Muscle layer of colon (tissue), 2 donors: ENCODE results near the gene OSBPL3.

Source experiments
- H3K27ac ChIP-seq: one replicate; pipeline ENCODE4 v1.7.0; 2013; ENCODE audit warnings: low read depth, mild to moderate bottlenecking, low read length, moderate library complexity
- H3K27me3 ChIP-seq, 2 donors: one replicate each; pipeline ENCODE4 v1.7.0; 2013; ENCODE audit warnings: low read length in 2 of 2, mild to moderate bottlenecking in 2 of 2; ENCODE audit not compliant: insufficient read depth in 2 of 2, control insufficient read depth in 1 of 2
- H3K36me3 ChIP-seq: one replicate; pipeline ENCODE4 v1.7.0; 2013; ENCODE audit warnings: mild to moderate bottlenecking, low read length; ENCODE audit not compliant: insufficient read depth
- H3K4me1 ChIP-seq: one replicate; pipeline ENCODE4 v1.7.0; 2013; ENCODE audit warnings: mild to moderate bottlenecking, low read length; ENCODE audit not compliant: insufficient read depth
- H3K4me3 ChIP-seq, 2 donors: one replicate each; pipeline ENCODE4 v1.7.0; 2013; ENCODE audit warnings: low read length in 2 of 2, low read depth in 1 of 2, mild to moderate bottlenecking in 1 of 2, moderate library complexity in 1 of 2
- H3K9ac ChIP-seq: one replicate; pipeline ENCODE4 v1.7.0; 2013; ENCODE audit warnings: low read length
- H3K9me3 ChIP-seq: one replicate; pipeline ENCODE4 v1.7.0; 2013; ENCODE audit warnings: mild to moderate bottlenecking, low read length
- donor health status: abdominal sarcoma.
- donor health status: Adenocarcinoma of cecum.

OSBPL3 gene

DNA sequence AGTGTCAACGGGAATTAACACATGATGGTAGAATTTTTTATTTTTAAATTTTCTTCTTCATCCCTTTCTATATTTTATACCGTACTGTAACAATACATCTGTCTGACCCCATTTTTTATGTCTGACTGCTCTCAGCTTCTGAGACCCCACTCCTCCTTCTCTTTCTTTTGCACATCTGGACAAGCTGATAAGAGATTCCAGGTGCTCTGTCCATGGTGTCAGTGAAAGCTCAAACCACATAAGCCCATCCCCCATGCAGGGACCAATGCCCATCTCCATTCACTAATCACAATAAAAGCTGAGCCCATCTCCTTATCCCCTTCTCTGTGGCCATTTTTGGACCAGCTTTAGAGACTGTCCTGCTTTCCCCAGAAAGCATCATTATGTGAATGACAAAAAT is 231.5 kb downstream of the OSBPL3 start:
- Histone ChIP-seq H3K9ac (no peak overlapping the region), H3K9me3 (no peaks in the 10 kb centered on the region), H3K27me3 (no peaks in the 10 kb centered on the region), H3K27ac (no peak overlapping the region), H3K36me3 (no peaks in the 10 kb centered on the region), H3K4me3 (no peak overlapping the region), H3K4me1 (no peaks in the 10 kb centered on the region)
